Ectodermal cell (in vitro differentiated cells): ENCODE results near the gene IRX5. TPM values are rescaled to one million over a fixed set of nuclear protein-coding genes. Genes with fewer than 3 reads are reported as not detected.

Source experiments
- H3K27ac ChIP-seq: 2 replicates; pipeline ENCODE4 v1.7.0; 2013; ENCODE audit warnings: mild to moderate bottlenecking, low read depth, low read length; ENCODE audit not compliant: insufficient read depth, poor library complexity, severe bottlenecking
- H3K27me3 ChIP-seq: 2 replicates; pipeline ENCODE4 v1.7.0; 2013; ENCODE audit warnings: mild to moderate bottlenecking, low read length; ENCODE audit not compliant: insufficient read depth, control insufficient read depth, poor library complexity, severe bottlenecking
- H3K36me3 ChIP-seq: one replicate; pipeline ENCODE4 v1.7.0; 2013; ENCODE audit warnings: low read length; ENCODE audit not compliant: control insufficient read depth, insufficient read depth
- H3K4me1 ChIP-seq: one replicate; pipeline ENCODE4 v1.7.0; 2013; ENCODE audit warnings: low read length; ENCODE audit not compliant: control insufficient read depth, insufficient read depth
- H3K4me3 ChIP-seq: 2 replicates; pipeline ENCODE4 v1.7.0; 2013; ENCODE audit warnings: low read depth, low read length, control low read depth; ENCODE audit not compliant: insufficient read depth
- H3K9me3 ChIP-seq: 2 replicates; pipeline ENCODE4 v1.7.0; 2013; ENCODE audit warnings: mild to moderate bottlenecking, low read length, moderate library complexity; ENCODE audit not compliant: control insufficient read depth
- WGBS, 2 experiments: methylation state at CpG; one replicate each; pipeline ENCODE4 v1.1.7; 2013; ENCODE audit warnings: missing lambda C conversion rate in 2 of 2; 5-methylcytosine and 5-hydroxymethylcytosine counted together
- polyA plus RNA-seq, 4 experiments: library from polyadenylated mRNA; stranded (reverse); fragments of 50-300 nt; gene quantifications; one replicate each; pipeline ENCODE4 v1.2.3, GENCODE V29; 2013

IRX5 gene
- 10.4 TPM for polyA plus RNA-seq (2013, experiment 1 of 4)
- 8.4 TPM for polyA plus RNA-seq (2013, experiment 2 of 4)
- 16.8 TPM for polyA plus RNA-seq (2013, experiment 3 of 4)
- 16.0 TPM for polyA plus RNA-seq (2013, experiment 4 of 4)

DNA sequence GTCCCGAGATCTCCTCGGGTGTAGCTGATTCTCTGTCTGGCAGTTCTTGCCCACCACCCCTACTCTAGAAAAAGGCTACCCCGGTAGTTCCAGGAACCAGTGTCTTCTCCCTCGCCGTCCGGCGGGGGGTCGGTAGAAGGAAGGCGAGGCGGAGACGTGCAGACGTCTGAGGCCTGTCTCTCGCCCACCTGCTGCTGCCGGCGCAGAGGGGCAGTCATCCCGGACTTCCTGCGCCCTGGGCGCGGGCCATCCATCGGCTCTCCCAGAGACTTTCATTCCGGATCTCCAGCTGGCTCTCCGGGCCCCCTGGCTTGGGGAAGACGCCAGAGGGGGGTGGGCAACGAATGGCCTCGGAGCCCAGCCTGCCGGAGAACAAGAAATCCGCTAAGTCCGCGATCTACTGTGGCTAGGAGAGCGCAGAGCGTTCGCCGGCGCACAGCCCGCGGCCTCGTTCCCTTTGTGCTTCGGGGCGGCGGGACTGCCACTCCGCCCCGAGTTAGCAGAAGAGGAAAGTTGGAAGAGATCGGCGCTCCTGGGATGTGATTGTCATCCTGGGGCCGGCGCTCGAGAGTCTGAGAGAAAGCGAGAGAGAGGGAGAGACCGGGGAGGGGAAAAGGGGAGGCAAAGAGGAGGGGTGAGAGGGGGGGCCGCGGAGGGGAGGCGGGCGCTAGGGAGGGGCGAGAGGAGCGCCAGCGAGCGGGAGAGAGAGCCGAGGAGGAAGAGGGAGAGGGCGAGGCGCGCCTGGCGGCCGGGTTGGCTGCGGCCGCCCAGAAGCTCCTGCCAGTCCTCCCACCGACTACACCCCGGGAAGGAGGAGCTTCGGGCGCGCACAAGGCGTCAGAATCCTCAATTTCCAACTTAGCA lies at the start of gene IRX5:
TSS of gene IRX5 (plus strand) at position 861 of the 864 bp plus-strand sequence. CDS start 334 bp downstream, outside the sequence.
- Histone ChIP-seq H3K27me3 (peaks cover 60% of the 10 kb centered on the region), H3K9me3 (no peaks in the 10 kb centered on the region), H3K27ac (peak within 1 kb of the TSS; percentile 81), H3K36me3 (no peaks in the 10 kb centered on the region), H3K4me1 (peaks cover 7% of the 10 kb centered on the region), H3K4me3 (peak within 1 kb of the TSS; percentile 81)
- 0 to 1% methylated on average over 70 to 71 of the region's 71 CpGs for WGBS, 2 experiments

- Histone ChIP-seq H3K4me1 (no peaks in the 10 kb centered on the region), H3K9me3 (no peaks in the 10 kb centered on the region), H3K27me3 (no peaks in the 10 kb centered on the region), H3K4me3 (no peak overlapping the region), H3K27ac (no peak overlapping the region), H3K36me3 (no peaks in the 10 kb centered on the region)
- WGBS, 2 experiments, result 44 to 62% methylated on average over 2 of the region's 2 CpGs
Observed at GRCh38 chr16:54882556-54882955, 48.1 kb upstream of the IRX5 start.

DNA sequence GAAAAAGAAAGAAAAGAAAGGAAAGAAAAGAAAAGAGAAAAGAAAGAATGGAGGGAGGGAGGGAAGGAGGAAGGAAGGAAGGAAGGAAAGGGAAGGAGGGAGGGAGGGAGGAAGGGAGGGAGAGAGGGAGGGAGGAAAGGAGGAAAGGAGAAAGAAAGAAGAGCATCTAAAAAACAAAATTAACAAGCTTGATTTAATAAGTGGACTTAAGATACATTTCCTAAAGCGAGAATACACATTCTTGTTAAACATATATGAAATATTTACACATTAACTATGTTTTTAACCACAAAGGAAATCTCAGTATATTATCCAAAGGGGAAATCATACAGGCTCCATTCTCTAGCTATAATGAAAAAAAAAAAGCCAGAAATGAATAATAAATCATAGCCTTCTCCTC lies 47.3 kb upstream of the IRX5 start:
- Histone ChIP-seq H3K36me3 (no peaks in the 10 kb centered on the region), H3K9me3 (no peaks in the 10 kb centered on the region), H3K4me1 (no peaks in the 10 kb centered on the region), H3K4me3 (no peak overlapping the region), H3K27me3 (no peaks in the 10 kb centered on the region), H3K27ac (no peak overlapping the region)
- WGBS, 2 experiments, result 100% methylated on average over 1 of the region's 1 CpG; no CpG with 5 or more reads in 1 of the 2 experiments

DNA sequence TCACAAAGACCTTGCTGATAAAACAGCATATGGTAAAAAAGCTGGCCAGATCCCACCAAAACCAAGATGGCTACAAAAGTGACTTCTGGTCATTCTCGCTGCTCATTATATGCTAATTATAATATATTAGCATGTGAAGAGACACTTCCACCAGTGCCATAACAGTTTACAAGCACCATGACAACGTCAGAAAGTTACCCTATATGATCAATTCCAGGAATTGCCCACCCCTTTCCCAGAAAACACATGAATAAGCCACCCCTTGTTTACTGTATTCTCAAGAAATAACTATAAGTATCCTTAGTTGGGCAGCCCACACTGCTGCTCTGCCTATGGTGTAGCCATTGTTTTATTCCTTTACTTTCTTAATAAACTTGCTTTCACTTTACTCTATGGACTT lies 44.6 kb upstream of the IRX5 start:
- H3K36me3 ChIP-seq, result no peaks in the 10 kb centered on the region
- H3K27me3 ChIP-seq, result no peaks in the 10 kb centered on the region
- 86 to 93% methylated on average over 1 to 2 of the region's 2 CpGs for WGBS, 2 experiments
- H3K9me3 ChIP-seq, result no peaks in the 10 kb centered on the region
- no peak overlapping the region for H3K4me3 ChIP-seq
- no peak overlapping the region for H3K27ac ChIP-seq
- no peaks in the 10 kb centered on the region for H3K4me1 ChIP-seq

DNA sequence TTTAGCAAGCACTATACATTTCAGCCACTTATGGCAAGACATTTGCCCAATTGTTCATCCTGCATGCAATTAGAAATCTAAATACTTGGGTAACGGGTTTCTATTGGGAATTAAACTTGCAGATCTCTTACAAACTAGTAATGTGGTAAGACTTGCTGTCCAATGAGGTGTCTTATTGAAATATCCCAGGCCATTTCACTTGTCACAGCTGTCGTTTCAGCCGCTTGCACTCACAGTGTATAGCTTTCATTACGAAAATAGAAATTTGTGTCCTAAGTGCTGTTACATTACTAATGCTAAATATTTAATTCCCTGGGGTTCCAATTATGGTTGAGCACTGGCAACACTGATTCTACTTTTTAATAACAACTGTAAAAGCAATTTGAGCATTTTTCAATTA lies 40.3 kb upstream of the IRX5 start:
- no peaks in the 10 kb centered on the region for H3K9me3 ChIP-seq
- H3K27ac ChIP-seq, result no peak overlapping the region
- 95 to 97% methylated on average over 3 to 4 of the region's 4 CpGs for WGBS, 2 experiments
- no peaks in the 10 kb centered on the region for H3K27me3 ChIP-seq
- H3K36me3 ChIP-seq, result no peaks in the 10 kb centered on the region
- no peaks in the 10 kb centered on the region for H3K4me1 ChIP-seq
- no peak overlapping the region for H3K4me3 ChIP-seq

GRCh38 chr16:54891346-54891745 lies 39.3 kb upstream of the IRX5 start:
- H3K27ac ChIP-seq, result no peak overlapping the region
- no peaks in the 10 kb centered on the region for H3K4me1 ChIP-seq
- no peak overlapping the region for H3K4me3 ChIP-seq
- 87 to 95% methylated on average over 3 of the region's 4 CpGs for WGBS, 2 experiments
- H3K27me3 ChIP-seq, result no peaks in the 10 kb centered on the region
- H3K9me3 ChIP-seq, result no peaks in the 10 kb centered on the region
- no peaks in the 10 kb centered on the region for H3K36me3 ChIP-seq

- no peaks in the 10 kb centered on the region for H3K36me3 ChIP-seq
- no peak overlapping the region for H3K27ac ChIP-seq
- H3K4me1 ChIP-seq, result no peaks in the 10 kb centered on the region
- WGBS, 2 experiments, result 94 to 97% methylated on average over 6 of the region's 6 CpGs
- no peaks in the 10 kb centered on the region for H3K9me3 ChIP-seq
- no peaks in the 10 kb centered on the region for H3K27me3 ChIP-seq
- no peak overlapping the region for H3K4me3 ChIP-seq
Observed at GRCh38 chr16:54892981-54893380, 37.7 kb upstream of the IRX5 start.

- Histone ChIP-seq H3K27ac (no peak overlapping the region), H3K9me3 (no peaks in the 10 kb centered on the region), H3K4me1 (no peaks in the 10 kb centered on the region), H3K36me3 (no peaks in the 10 kb centered on the region), H3K27me3 (no peaks in the 10 kb centered on the region), H3K4me3 (no peak overlapping the region)
- 93 to 95% methylated on average over 3 of the region's 3 CpGs for WGBS, 2 experiments
Observed at GRCh38 chr16:54897930-54898329, 32.7 kb upstream of the IRX5 start.

DNA sequence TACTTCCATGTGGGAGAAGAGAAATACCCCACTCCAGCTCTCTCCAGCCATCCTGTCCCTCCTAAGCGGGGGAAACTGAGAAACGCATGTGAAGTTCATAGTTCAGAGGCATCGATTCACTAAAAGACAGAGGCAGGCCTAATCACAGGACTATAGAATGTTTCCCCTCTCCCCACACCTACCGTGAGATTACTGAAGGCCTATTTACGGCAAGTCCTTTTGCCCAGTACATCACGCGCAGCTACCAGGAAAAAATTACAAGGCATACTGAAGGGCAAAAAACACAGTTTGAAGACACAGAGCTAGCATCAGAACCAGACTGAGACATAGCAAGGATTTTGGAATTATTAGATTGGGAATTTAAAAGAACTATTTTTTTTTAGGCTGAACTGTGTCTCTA lies 29.1 kb upstream of the IRX5 start:
- Histone ChIP-seq H3K9me3 (no peaks in the 10 kb centered on the region), H3K27ac (no peak overlapping the region), H3K4me1 (no peaks in the 10 kb centered on the region), H3K4me3 (no peak overlapping the region), H3K36me3 (no peaks in the 10 kb centered on the region), H3K27me3 (no peaks in the 10 kb centered on the region)
- WGBS, 2 experiments, result 96% methylated on average over 7 of the region's 7 CpGs

DNA sequence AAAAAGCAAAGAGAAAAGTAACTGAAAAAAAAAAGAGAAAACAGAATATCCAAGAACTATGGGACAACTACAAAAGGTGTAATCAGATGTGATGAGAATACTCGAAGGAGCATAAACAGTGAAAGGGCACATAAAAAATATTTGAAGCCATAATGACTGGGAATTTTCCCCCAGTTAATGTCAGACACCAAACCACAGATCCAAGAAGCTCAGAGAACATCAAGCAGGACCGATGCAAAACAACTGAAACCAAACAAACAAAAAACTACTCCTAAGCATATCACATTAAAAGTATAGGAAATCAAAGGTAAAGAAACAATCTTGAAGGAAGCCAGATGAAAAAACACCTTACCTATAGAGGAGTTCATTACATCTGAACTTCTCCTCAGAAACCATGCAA lies 27.6 kb upstream of the IRX5 start:
- H3K27me3 ChIP-seq, result no peaks in the 10 kb centered on the region

More for the DNA sequence above, 27.6 kb upstream of the IRX5 start:
- H3K27ac ChIP-seq, result no peak overlapping the region
- H3K4me1 ChIP-seq, result no peaks in the 10 kb centered on the region
- no peaks in the 10 kb centered on the region for H3K36me3 ChIP-seq
- 92 to 100% methylated on average over 2 of the region's 2 CpGs for WGBS, 2 experiments
- no peak overlapping the region for H3K4me3 ChIP-seq
- no peaks in the 10 kb centered on the region for H3K9me3 ChIP-seq
